ENCODE measurements around the gene ELL.

ELL gene

GRCh38 chr19:18469069-18469846 lies 52.6 kb downstream of the ELL start:
- no peak overlapping the region for H3K4me3 ChIP-seq (replicated peaks; ENCODE audit: low read depth, low read length)
- TF ChIP-seq CTCF (IDR thresholded peaks at IDR 0.05; ENCODE audit: low read depth, low read length, missing control alignments) = peak; percentile 91
- DNase-seq (ENCODE audit: extremely low read depth, low read depth) = no peak

GRCh38 chr19:18468517-18468916 lies 53.4 kb downstream of the ELL start:
- no peak overlapping the region for H3K4me3 ChIP-seq (replicated peaks; ENCODE audit: low read depth, low read length)
- no peak for DNase-seq (ENCODE audit: extremely low read depth, low read depth)
- TF ChIP-seq CTCF (IDR thresholded peaks at IDR 0.05; ENCODE audit: low read depth, low read length, missing control alignments) = no peak

GRCh38 chr19:18467978-18468377 lies 53.9 kb downstream of the ELL start:
- DNase-seq (ENCODE audit: extremely low read depth, low read depth) = no peak
- H3K4me3 ChIP-seq (replicated peaks; ENCODE audit: low read depth, low read length) = no peak overlapping the region
- TF ChIP-seq CTCF (IDR thresholded peaks at IDR 0.05; ENCODE audit: low read depth, low read length, missing control alignments) = no peak

- TF ChIP-seq CTCF (IDR thresholded peaks at IDR 0.05; ENCODE audit: low read depth, low read length, missing control alignments) = no peak
- no peak for DNase-seq (ENCODE audit: extremely low read depth, low read depth)
- H3K4me3 ChIP-seq (replicated peaks; ENCODE audit: low read depth, low read length) = no peak overlapping the region
These were observed 55.5 kb downstream of the ELL start for GRCh38 chr19:18466354-18466753.

- no peak for TF ChIP-seq CTCF (IDR thresholded peaks at IDR 0.05; ENCODE audit: low read depth, low read length, missing control alignments)
- DNase-seq (ENCODE audit: extremely low read depth, low read depth) = no peak
- no peak overlapping the region for H3K4me3 ChIP-seq (replicated peaks; ENCODE audit: low read depth, low read length)
These were observed 55.9 kb downstream of the ELL start for GRCh38 chr19:18465964-18466339.

- TF ChIP-seq CTCF (IDR thresholded peaks at IDR 0.05; ENCODE audit: low read depth, low read length, missing control alignments) = no peak
- no peak for DNase-seq (ENCODE audit: extremely low read depth, low read depth)
- H3K4me3 ChIP-seq (replicated peaks; ENCODE audit: low read depth, low read length) = no peak overlapping the region
These were observed 56.5 kb downstream of the ELL start for GRCh38 chr19:18465214-18465963.
